Measurements from ENCODE around the gene IQGAP3.

Gene IQGAP3

DNA sequence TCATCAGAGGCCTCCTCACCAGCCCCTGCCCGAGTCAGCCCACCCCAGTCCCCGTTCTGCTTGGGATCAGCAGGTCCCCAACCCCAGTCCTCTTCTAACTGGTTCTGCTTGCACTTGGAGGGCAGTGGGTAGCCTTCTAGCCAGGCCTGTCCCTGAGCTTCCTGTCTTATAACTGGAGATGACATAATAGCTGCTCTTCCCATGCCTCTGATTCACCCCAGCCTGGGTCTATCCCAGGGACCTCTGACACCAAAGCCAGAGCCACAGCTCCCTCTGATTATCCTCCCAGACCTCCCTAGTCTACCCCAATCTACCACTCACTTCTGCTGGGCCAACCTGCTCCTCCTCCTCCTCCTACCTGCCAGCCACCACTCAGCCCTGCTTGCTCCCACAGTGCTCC, 31.4 kb downstream of the IQGAP3 start:
- no peak for DNase-seq (ENCODE audit: low spot score)

DNA sequence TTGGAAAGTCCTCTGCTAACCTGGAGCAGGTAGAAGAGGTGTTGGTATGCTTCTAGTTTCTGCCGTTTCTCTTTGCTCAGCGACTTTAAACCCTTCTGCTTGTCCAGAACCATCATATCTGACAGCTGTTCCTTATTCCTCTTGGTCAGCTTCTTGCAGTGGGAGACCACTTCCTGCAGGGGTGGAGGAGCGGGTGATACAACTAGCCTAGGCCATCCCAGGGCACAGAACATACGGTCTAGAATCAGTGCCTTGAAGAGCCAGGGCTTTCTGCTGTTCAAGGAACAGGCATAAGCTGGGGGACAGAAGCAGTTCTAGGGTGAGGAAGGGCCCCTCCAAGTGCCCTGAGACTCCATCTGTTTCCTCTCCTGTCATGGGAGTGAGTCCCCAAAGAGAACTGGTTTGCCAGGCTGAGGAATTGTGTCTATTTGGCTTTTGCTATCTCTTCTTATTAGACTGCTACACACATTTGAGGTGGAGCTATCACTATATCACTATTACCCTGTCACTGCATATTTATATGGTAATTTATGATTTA, 32.5 kb downstream of the IQGAP3 start:
- DNase-seq (ENCODE audit: low spot score), result no peak

GRCh38 chr1:156538711-156539440, 33.5 kb downstream of the IQGAP3 start:
- DNase-seq (ENCODE audit: low spot score), result no peak

DNA sequence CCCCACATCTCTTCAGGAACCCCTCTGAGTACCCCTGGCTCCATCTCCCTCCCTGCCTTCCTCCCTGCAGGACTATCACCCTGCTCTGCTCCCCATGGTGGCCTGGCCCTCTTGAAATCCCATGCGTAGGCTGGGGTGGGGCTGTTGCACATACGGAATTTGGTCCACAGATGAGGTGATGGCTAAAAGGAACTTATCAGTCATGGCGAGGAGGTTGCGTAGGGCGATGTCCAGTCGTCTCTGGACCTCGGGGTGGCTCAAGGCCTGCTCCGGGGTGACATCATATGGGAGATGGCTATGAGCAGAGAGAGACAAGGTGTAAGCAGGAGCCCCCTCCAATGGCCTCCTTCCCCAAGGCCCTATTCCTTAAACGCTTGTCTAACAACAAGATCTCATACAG, 35.3 kb downstream of the IQGAP3 start:
- DNase-seq (ENCODE audit: low spot score), result no peak

DNA sequence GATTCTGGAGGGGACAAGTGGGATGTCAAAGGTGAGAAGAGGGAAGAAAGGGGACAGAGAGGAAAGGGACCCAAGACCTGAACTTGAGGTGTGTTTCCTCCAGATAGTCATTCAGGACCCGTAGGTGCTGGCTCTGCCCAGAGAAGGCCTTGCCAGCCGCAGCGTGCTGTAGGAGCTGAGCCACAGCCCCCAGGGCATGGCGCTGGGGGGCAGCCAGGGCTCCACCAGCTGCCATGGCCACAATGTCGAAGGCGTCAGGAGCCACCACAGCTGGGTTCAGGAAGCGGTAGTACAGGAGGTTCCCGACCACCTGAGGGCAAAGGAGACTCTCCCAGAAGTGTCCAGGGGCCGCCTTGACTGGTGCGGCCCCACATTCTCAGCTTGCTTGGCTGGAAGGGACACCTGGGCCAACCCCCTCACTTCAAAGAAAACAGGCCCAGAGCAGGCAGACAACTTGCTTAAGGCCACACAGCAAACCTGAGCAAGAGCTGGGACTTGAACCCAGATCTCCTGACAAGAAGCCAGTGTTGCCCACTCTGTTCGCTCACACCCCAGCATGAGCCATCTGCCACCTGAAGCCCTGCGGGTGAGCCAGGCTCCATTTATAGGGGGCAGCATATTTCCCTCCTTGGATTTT, 37.8 kb downstream of the IQGAP3 start:
- no peak for DNase-seq (ENCODE audit: low spot score)

DNA sequence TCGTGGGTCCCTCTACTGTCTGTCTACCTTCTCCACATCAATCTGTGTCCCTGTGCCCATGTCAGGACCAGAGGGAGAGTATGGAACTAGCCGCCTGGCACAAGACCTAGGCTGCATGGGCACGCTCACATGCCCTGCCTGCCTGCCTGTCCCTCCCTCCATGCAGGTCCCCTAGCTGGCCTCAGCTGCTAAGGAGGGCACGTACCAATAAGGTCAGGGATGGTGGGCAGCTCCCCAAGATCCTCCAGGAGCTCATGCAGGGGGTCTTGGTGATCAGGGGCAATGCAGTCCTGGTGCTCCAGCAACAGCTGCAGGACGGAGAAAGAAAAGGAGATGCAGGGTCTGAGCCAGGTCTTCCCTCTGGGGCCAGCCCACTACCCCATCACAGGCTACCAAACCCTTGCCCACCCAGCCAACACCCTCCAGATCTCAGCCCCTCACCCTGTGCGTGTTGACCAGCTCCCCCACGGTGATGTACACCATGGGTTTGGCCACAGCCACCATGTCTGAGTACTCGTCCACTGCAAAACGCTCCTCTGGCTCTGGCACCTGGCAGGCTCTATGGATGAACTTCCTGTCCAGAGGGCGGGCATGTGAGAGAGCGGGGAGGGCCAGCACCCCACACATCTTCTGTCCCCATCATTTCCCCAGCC, 38.7 kb downstream of the IQGAP3 start:
- no peak for DNase-seq (ENCODE audit: low spot score)

DNA sequence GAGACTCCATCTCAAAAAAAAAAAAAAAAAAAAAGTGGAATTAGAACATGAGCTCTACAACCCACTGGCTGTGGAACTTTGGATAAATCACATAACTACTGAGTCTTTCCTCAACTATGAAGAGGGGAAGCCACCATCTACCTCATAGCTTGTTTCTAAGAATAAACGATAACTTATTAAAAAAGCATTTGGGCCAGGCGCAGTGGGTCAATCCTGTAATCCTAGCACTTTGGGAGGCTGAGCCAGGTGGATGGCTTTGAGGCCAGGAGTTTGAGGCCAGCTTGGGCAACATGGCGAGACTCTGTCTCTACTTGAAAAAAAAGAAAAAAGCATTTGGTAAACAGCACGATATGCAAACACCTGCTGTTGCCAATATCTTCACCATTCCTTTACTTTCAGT, 40.0 kb downstream of the IQGAP3 start:
- DNase-seq (ENCODE audit: low spot score), result no peak

- DNase-seq (ENCODE audit: low spot score), result no peak
Observed at GRCh38 chr1:156530006-156530405, 42.4 kb downstream of the IQGAP3 start.

- DNase-seq (ENCODE audit: low spot score), result no peak
Observed at GRCh38 chr1:156528875-156529425, 43.4 kb downstream of the IQGAP3 start.

DNA sequence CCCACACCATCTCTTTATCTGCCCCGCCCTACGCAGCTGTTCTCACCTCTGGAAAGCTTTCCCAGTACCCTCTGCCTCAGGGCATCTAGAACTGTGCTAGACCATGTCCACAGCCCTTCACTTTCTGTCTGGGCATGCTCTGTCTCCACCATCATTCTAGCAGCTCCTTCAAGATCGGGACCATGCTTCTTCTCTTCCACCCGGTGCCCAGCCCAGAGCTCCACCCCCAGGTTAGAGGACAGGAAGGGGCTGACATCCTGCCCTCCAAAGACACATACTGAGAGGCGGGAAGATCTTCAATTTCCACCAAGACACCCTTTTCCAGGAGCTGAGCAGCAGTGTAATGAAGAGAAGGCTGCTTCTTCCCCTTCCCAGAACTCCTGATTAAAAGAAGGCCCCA, 44.1 kb downstream of the IQGAP3 start:
- no peak for DNase-seq (ENCODE audit: low spot score)

GRCh38 chr1:156527584-156527983, 44.8 kb downstream of the IQGAP3 start:
- DNase-seq (ENCODE audit: low spot score), result no peak

- DNase-seq (ENCODE audit: low spot score), result no peak
Observed at GRCh38 chr1:156525856-156526489, 46.4 kb downstream of the IQGAP3 start.

DNA sequence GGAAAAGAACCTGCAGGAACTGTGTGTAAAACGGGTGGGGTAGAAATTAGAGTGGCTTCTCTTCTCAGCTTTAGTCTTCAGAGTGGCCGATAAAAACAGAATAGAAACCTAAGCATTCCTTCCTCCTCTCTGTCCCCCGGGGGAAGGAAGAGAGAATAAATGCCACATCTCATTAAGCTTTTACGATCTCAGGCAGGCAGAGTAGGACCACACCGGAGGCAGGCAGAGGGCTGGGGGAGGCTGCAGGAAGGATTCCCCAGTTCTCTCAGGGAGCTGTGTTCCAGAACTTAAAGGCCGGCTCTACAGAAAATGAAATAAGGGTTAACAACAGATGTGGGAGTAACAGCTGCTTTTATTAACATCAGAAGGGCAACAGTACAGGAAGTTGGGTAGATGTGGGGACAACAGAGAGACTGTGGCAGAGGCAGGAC, 47.3 kb downstream of the IQGAP3 start:
- no peak for DNase-seq (ENCODE audit: low spot score)

DNA sequence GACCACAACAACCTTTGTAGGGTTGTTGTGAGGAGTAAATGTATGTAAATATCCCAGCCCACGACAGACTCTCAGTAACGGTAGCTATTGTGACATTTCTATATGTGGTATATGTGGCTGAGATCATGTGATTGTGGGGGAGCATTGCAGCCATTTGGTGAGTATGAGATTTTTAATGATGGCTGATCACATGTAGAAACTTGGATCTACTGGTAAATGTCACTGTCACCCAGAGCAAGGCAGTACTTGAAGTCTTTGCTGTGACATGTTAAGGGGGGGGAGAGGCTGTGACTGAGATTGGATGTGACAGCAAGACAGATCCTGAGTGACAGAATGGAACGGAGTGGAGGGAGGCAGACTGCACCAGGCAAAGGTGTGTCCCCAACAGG, 47.9 kb downstream of the IQGAP3 start:
- DNase-seq (ENCODE audit: low spot score), result no peak

- no peak for DNase-seq (ENCODE audit: low spot score)
Observed at GRCh38 chr1:156523801-156524480, 48.4 kb downstream of the IQGAP3 start.

DNA sequence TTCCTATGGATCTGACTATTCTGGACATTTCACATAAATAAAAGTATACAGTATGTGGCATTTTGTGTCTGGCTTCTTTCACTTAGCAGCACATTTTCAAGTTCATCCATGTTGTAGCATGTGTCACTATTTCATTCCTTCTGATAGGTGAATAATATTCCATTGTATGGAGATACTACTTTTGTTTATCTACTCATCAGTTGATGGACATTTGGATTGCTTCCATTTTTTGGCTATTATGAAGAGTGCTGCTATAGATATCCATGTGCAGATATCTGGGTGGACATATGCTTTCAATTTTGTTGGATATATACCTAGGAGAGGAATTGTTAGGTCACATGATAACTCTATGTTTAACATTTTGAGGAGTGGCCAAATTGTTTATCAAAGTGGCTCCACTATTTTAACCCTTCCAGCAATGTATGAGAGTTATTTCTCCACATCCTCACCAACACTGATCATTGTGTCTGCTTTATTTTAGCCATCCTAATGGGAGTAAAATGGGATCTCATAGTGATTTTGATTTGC, 49.9 kb downstream of the IQGAP3 start:
- DNase-seq (ENCODE audit: low spot score), result no peak

DNA sequence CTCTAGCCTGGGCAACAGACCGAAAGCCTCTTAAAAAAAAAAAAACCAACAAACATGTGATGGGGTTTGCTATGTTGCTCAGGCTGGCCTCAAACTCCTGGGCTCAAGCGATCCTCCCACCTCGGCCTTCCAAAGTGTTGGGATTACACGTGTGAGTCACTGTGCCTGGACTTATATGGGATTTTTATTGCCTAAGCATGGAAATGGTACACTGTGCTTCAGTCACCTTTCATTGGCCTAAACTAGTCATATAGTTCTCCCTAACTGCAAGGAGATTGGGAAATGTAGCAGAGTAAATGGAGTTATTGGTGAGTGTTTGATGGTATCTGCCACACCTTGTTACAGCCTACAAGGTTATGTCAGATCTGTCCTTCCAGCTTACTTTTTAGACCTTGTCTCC, 54.6 kb downstream of the IQGAP3 start:
- DNase-seq (ENCODE audit: low spot score), result no peak

DNA sequence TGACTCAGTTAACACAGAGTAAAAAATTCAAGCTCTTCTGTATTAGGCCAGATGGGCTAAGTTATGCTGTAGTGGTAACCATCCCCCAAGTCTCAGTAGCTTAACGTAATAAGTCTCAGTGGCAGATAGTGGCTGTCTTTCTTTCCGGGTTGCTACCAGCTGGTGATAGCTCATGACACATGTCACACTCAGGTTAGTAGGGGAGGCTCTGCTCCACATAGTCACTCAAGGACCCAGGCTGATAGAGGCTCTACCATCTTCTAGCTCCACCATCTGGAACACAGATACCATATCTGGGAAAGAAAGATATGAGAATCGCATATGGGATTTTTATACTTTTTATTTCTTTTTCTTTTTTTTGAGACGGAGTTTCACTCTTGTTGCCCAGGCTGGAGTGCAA, 55.5 kb downstream of the IQGAP3 start:
- DNase-seq (ENCODE audit: low spot score), result no peak

- no peak for DNase-seq (ENCODE audit: low spot score)
Observed at GRCh38 chr1:156515956-156516355, 56.4 kb downstream of the IQGAP3 start.

DNA sequence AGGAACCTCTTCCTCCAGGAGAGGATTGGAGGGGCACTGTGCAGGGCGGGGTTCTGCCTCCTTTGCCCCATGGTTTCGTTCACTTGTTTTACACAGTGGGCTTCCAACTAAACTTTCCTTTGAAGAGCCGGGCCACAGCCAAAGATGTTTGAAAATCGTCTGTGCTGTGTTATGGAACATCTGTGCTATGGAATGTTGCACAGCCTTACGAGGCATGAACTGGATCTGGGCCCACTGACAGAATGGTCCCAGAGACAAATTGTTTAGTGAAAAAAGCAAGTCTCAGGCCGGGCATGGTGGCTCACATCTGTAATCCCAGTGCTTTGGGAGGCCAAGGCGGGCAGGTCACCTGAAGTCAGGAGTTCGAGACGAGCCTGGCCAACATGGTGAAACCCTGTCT, 59.2 kb downstream of the IQGAP3 start:
- DNase-seq (ENCODE audit: low spot score), result no peak

- DNase-seq (ENCODE audit: low spot score), result no peak
Observed at GRCh38 chr1:156511644-156512043, 60.7 kb downstream of the IQGAP3 start.

DNA sequence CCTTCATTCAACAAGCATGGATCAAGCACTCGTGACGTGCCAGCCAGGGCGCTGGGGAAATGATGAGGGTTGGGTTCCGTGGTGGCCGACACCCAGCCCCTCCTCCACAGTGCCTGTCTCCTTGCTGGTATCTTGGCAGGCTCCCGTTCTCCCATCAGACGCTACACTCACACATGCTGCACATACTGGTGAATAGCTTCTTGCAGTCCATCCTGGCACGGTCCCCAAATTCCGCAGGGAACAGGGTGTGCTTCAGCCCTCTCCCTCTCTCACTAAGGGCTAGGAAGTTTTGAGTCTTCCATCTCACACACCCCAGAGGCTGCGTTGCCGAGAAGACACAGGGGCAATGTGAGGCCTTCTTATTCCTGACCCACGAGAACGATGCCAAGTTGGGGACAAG, 61.7 kb downstream of the IQGAP3 start:
- DNase-seq (ENCODE audit: low spot score), result no peak

Data from hematopoietic multipotent progenitor cell treated with erythropoietin and hydrocortisone succinate and interleukin-3 and kit ligand, for 17 days (in vitro differentiated cells).